Measurements from ENCODE around the gene EP400. TPM values are rescaled to one million over a fixed set of nuclear protein-coding genes. Genes with fewer than 3 reads are reported as not detected.

The EP400 gene
- total and polyA plus RNA-seq, 2 of the 13 experiments (the other 11 are each of a cell fraction or from before 2014, with no cell fraction given): 4.9 to 5.0 TPM

DNA sequence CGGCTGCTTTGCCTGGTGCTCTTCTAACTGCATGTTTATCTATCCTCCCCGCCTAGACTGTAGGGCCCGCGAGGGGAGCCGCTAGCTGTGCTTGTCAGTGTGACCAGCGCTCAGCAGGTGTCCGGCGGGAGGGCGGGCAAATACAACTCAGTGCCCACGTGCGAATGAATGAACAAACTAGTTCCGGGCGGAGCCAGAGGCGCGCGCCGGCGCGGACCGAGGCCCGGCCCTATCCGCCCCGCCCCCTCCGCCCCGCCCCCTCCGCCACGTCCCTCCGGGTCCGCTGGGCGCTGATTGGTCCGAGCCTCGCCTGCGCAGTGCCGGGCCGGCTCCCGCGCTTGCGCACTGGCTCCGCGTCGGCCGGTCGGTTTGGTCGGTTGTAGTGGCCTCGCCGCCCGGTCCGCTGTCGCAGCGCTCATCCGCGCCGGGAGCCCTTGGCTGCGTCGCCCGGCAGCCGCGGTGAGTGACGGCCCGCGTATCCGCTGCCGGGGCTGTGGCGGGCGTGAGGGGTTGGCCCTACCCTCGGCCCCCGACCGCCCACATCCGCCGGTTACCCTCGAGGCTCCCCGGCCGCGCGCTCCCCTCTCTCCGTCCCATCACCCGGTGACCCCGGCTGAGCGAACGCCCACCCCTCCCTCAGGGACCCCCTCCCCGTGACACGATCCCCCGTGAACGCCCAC lies 134.3 kb downstream of the EP400 start (continued):
- TF ChIP-seq, protein P1, sequence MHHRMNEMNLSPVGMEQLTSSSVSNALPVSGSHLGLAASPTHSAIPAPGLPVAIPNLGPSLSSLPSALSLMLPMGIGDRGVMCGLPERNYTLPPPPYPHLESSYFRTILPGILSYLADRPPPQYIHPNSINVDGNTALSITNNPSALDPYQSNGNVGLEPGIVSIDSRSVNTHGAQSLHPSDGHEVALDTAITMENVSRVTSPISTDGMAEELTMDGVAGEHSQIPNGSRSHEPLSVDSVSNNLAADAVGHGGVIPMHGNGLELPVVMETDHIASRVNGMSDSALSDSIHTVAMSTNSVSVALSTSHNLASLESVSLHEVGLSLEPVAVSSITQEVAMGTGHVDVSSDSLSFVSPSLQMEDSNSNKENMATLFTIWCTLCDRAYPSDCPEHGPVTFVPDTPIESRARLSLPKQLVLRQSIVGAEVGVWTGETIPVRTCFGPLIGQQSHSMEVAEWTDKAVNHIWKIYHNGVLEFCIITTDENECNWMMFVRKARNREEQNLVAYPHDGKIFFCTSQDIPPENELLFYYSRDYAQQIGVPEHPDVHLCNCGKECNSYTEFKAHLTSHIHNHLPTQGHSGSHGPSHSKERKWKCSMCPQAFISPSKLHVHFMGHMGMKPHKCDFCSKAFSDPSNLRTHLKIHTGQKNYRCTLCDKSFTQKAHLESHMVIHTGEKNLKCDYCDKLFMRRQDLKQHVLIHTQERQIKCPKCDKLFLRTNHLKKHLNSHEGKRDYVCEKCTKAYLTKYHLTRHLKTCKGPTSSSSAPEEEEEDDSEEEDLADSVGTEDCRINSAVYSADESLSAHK (CRISPR knock-in tag; IDR thresholded peaks at IDR 0.05; ENCODE audit: borderline replicate concordance): no peak
- no peak for TF ChIP-seq RCOR2 (CRISPR knock-in tag; IDR thresholded peaks at IDR 0.05)
- TF ChIP-seq SCMH1 (CRISPR knock-in tag; IDR thresholded peaks at IDR 0.05; ENCODE audit: borderline replicate concordance): no peak
- TF ChIP-seq, protein P2, sequence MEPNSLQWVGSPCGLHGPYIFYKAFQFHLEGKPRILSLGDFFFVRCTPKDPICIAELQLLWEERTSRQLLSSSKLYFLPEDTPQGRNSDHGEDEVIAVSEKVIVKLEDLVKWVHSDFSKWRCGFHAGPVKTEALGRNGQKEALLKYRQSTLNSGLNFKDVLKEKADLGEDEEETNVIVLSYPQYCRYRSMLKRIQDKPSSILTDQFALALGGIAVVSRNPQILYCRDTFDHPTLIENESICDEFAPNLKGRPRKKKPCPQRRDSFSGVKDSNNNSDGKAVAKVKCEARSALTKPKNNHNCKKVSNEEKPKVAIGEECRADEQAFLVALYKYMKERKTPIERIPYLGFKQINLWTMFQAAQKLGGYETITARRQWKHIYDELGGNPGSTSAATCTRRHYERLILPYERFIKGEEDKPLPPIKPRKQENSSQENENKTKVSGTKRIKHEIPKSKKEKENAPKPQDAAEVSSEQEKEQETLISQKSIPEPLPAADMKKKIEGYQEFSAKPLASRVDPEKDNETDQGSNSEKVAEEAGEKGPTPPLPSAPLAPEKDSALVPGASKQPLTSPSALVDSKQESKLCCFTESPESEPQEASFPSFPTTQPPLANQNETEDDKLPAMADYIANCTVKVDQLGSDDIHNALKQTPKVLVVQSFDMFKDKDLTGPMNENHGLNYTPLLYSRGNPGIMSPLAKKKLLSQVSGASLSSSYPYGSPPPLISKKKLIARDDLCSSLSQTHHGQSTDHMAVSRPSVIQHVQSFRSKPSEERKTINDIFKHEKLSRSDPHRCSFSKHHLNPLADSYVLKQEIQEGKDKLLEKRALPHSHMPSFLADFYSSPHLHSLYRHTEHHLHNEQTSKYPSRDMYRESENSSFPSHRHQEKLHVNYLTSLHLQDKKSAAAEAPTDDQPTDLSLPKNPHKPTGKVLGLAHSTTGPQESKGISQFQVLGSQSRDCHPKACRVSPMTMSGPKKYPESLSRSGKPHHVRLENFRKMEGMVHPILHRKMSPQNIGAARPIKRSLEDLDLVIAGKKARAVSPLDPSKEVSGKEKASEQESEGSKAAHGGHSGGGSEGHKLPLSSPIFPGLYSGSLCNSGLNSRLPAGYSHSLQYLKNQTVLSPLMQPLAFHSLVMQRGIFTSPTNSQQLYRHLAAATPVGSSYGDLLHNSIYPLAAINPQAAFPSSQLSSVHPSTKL (CRISPR knock-in tag; IDR thresholded peaks at IDR 0.05): peak; percentile 10; the same call in 1 of the 2 replicates
- TF ChIP-seq TBP (CRISPR knock-in tag; IDR thresholded peaks at IDR 0.05): no peak
- TF ChIP-seq PHB2 (IDR thresholded peaks at IDR 0.05; ENCODE audit: partially characterized antibody): no peak
- TF ChIP-seq, protein P3, sequence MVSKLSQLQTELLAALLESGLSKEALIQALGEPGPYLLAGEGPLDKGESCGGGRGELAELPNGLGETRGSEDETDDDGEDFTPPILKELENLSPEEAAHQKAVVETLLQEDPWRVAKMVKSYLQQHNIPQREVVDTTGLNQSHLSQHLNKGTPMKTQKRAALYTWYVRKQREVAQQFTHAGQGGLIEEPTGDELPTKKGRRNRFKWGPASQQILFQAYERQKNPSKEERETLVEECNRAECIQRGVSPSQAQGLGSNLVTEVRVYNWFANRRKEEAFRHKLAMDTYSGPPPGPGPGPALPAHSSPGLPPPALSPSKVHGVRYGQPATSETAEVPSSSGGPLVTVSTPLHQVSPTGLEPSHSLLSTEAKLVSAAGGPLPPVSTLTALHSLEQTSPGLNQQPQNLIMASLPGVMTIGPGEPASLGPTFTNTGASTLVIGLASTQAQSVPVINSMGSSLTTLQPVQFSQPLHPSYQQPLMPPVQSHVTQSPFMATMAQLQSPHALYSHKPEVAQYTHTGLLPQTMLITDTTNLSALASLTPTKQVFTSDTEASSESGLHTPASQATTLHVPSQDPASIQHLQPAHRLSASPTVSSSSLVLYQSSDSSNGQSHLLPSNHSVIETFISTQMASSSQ (IDR thresholded peaks at IDR 0.05; ENCODE audit: low read depth): no peak
- TF ChIP-seq, protein P3 (CRISPR knock-in tag; IDR thresholded peaks at IDR 0.05; ENCODE audit: borderline replicate concordance): no peak
- TF ChIP-seq, protein P4, sequence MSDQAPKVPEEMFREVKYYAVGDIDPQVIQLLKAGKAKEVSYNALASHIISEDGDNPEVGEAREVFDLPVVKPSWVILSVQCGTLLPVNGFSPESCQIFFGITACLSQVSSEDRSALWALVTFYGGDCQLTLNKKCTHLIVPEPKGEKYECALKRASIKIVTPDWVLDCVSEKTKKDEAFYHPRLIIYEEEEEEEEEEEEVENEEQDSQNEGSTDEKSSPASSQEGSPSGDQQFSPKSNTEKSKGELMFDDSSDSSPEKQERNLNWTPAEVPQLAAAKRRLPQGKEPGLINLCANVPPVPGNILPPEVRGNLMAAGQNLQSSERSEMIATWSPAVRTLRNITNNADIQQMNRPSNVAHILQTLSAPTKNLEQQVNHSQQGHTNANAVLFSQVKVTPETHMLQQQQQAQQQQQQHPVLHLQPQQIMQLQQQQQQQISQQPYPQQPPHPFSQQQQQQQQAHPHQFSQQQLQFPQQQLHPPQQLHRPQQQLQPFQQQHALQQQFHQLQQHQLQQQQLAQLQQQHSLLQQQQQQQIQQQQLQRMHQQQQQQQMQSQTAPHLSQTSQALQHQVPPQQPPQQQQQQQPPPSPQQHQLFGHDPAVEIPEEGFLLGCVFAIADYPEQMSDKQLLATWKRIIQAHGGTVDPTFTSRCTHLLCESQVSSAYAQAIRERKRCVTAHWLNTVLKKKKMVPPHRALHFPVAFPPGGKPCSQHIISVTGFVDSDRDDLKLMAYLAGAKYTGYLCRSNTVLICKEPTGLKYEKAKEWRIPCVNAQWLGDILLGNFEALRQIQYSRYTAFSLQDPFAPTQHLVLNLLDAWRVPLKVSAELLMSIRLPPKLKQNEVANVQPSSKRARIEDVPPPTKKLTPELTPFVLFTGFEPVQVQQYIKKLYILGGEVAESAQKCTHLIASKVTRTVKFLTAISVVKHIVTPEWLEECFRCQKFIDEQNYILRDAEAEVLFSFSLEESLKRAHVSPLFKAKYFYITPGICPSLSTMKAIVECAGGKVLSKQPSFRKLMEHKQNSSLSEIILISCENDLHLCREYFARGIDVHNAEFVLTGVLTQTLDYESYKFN (CRISPR knock-in tag; conservative IDR thresholded peaks at IDR 0.05): no peak
- 0 out of 2 replicates have a peak, but pooled peaks have one; percentile 10 for TF ChIP-seq ZFP36L1 (CRISPR knock-in tag; IDR thresholded peaks at IDR 0.05)
- peak; percentile 59; the same call in 1 of the 2 replicates for TF ChIP-seq ZIK1 (CRISPR knock-in tag; IDR thresholded peaks at IDR 0.05; ENCODE audit: borderline replicate concordance, low read depth)
- peak; percentile 36; the same call in 1 of the 2 replicates for TF ChIP-seq SP5 (CRISPR knock-in tag; IDR thresholded peaks at IDR 0.05; ENCODE audit: borderline replicate concordance, low read depth)
